ENCODE data around the gene OR51B2. TPM values are rescaled to one million over a fixed set of nuclear protein-coding genes. Genes with fewer than 3 reads are reported as not detected.
A peak's percentile ranks its signal among the peaks of the same experiment; 100 is the strongest.

OR51B2 gene
- total RNA-seq, 1 experiment from 2014 or later = not detected

DNA sequence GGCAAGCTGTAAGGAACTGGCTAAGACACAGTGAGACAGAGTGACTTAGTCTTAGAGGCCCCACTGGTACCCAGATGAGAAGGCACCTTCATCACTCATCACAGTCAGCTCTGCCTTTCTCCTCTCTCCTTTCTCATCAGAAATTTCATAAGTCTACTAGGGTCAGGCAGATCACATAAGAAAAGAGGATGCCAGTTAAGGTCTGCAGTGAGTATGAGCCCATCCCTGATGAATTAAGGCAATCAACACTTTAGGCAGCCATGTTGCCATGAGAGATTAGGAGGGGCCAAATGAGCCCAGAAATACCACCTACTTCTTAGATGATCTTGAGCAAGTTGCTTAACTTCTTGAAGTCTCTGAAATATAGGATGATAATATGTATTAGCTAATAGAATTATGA is 42.5 kb downstream of the OR51B2 start:
- Histone ChIP-seq H3K4me3 (ENCODE audit: low read depth in 2 of 2, low read length in 2 of 2) (no peak overlapping the region), H3K4me1 (ENCODE audit: control insufficient read depth, insufficient read depth, low read length) (peaks cover 7% of the 10 kb centered on the region; the same call in 1 of the 2 replicates), H3K9me3 (ENCODE audit: control insufficient read depth, insufficient read depth, low read depth, low read length) (no peaks in the 10 kb centered on the region), H3K36me3 (ENCODE audit: control insufficient read depth, insufficient read depth, low read length) (no peaks in the 10 kb centered on the region), H3K27me3 (ENCODE audit: control insufficient read depth, insufficient read depth, low read length) (no peaks in the 10 kb centered on the region), H3K27ac (ENCODE audit: low read length) (no peak overlapping the region)
- POLR2A ChIA-PET = no interaction called here
- no TSS peak for BruUV-seq (replicated peaks)
- CTCF ChIA-PET = no interaction called here
- ATAC-seq (no peak), DNase-seq (ENCODE audit: low read depth, low spot score) (no peak)
- intact Hi-C loops (cut with micrococcal nuclease; ENCODE audit: unreplicated experiment) (loop anchor here (10.0 kb wide), 1 partner anchor 1097 kb away; no protein-coding TSS in a partner anchor), in situ Hi-C loops (cut with HindIII; ENCODE audit: low pct_unique_long_range_greater_than_20kb, low sequenced_read_pairs) (no loop called here)
- TF ChIP-seq POLR2AphosphoS5 (IDR thresholded peaks at IDR 0.05; ENCODE audit: low read depth, low read length) (no peak), CTCF (IDR thresholded peaks at IDR 0.05) (no peak), TCF7L2 (IDR thresholded peaks at IDR 0.05; ENCODE audit: low read depth, low read length) (no peak), SIN3A (IDR thresholded peaks at IDR 0.05; ENCODE audit: borderline replicate concordance, insufficient read depth, low read depth, low read length) (no peak)
- TF ChIP-seq, protein P1, sequence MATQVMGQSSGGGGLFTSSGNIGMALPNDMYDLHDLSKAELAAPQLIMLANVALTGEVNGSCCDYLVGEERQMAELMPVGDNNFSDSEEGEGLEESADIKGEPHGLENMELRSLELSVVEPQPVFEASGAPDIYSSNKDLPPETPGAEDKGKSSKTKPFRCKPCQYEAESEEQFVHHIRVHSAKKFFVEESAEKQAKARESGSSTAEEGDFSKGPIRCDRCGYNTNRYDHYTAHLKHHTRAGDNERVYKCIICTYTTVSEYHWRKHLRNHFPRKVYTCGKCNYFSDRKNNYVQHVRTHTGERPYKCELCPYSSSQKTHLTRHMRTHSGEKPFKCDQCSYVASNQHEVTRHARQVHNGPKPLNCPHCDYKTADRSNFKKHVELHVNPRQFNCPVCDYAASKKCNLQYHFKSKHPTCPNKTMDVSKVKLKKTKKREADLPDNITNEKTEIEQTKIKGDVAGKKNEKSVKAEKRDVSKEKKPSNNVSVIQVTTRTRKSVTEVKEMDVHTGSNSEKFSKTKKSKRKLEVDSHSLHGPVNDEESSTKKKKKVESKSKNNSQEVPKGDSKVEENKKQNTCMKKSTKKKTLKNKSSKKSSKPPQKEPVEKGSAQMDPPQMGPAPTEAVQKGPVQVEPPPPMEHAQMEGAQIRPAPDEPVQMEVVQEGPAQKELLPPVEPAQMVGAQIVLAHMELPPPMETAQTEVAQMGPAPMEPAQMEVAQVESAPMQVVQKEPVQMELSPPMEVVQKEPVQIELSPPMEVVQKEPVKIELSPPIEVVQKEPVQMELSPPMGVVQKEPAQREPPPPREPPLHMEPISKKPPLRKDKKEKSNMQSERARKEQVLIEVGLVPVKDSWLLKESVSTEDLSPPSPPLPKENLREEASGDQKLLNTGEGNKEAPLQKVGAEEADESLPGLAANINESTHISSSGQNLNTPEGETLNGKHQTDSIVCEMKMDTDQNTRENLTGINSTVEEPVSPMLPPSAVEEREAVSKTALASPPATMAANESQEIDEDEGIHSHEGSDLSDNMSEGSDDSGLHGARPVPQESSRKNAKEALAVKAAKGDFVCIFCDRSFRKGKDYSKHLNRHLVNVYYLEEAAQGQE (IDR thresholded peaks at IDR 0.05; ENCODE audit: insufficient read depth in 1 of 2, low read depth in 2 of 2, low read length in 1 of 2) = no peak

DNA sequence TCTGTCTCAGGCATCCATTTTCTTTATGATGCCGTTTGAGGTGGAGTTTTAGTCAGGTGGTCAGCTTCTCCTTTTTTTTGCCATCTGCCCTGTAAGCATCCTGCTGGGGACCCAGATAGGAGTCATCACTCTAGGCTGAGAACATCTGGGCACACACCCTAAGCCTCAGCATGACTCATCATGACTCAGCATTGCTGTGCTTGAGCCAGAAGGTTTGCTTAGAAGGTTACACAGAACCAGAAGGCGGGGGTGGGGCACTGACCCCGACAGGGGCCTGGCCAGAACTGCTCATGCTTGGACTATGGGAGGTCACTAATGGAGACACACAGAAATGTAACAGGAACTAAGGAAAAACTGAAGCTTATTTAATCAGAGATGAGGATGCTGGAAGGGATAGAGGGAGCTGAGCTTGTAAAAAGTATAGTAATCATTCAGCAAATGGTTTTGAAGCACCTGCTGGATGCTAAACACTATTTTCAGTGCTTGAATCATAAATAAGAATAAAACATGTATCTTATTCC is 43.5 kb downstream of the OR51B2 start:
- no peaks in the 10 kb centered on the region for H3K36me3 ChIP-seq (ENCODE audit: control insufficient read depth, insufficient read depth, low read length)
- ChIA-PET CTCF (no interaction called here), POLR2A (no interaction called here)
- BruUV-seq (replicated peaks) = no TSS peak
- H3K27me3 ChIP-seq (ENCODE audit: control insufficient read depth, insufficient read depth, low read length) = no peaks in the 10 kb centered on the region
- DNase-seq (ENCODE audit: low read depth, low spot score) (peak; percentile 100), ATAC-seq (peak; percentile 99)
- in situ Hi-C loops (cut with HindIII; ENCODE audit: low pct_unique_long_range_greater_than_20kb, low sequenced_read_pairs) = no loop called here
- peaks cover 7% of the 10 kb centered on the region; the same call in 1 of the 2 replicates for H3K4me1 ChIP-seq (ENCODE audit: control insufficient read depth, insufficient read depth, low read length)
- H3K4me3 ChIP-seq (ENCODE audit: low read depth in 2 of 2, low read length in 2 of 2) = no peak overlapping the region
- H3K9me3 ChIP-seq (ENCODE audit: control insufficient read depth, insufficient read depth, low read depth, low read length) = no peaks in the 10 kb centered on the region
- intact Hi-C loops (cut with micrococcal nuclease; ENCODE audit: unreplicated experiment) = loop anchor here (10.0 kb wide), 1 partner anchor 1096 kb away; no protein-coding TSS in a partner anchor
- H3K27ac ChIP-seq (ENCODE audit: low read length) = no peak overlapping the region
- TF ChIP-seq CTCF (IDR thresholded peaks at IDR 0.05) (no peak), POLR2AphosphoS5 (IDR thresholded peaks at IDR 0.05; ENCODE audit: low read depth, low read length) (peak; percentile 25; the same call in 1 of the 2 replicates)

Measured in Panc1 (cell line).